GM15510 (cell line): ENCODE results near the gene KRTAP9-7.
"Not testable (repeated sequence)": the region's sequence is repeated elsewhere in the genome, so short reads cannot be mapped to it uniquely, and the experiment has no call there.

ENCODE experiments used
- POLR2A ChIP-seq: IDR thresholded peaks from 3 replicates; pipeline ENCODE4 v1.6.1; 2011; ENCODE audit warnings: borderline replicate concordance; ENCODE audit not compliant: insufficient read length; ENCODE audit errors: extremely low read depth

KRTAP9-7 gene, protein sequence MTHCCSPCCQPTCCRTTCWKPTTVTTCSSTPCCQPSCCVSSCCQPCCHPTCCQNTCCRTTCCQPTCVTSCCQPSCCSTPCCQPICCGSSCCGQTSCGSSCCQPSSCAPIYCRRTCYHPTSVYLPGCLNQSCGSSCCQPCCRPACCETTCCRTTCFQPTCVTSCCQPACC

DNA sequence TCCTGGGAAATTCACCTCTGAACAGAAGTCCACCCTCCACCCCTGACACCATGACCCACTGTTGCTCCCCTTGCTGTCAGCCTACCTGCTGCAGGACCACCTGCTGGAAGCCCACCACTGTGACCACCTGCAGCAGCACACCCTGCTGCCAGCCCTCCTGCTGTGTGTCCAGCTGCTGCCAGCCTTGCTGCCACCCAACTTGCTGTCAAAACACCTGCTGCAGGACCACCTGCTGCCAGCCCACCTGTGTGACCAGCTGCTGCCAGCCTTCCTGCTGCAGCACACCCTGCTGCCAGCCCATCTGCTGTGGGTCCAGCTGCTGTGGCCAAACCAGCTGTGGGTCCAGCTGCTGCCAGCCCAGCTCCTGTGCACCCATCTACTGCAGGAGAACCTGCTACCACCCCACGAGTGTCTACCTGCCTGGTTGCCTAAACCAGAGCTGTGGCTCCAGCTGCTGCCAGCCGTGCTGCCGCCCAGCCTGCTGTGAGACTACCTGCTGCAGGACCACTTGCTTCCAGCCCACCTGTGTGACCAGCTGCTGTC lies at the start of gene KRTAP9-7:
KRTAP9-7 (plus strand) TSS at position 51 of the 543 bp plus-strand sequence; CDS start at position 51, 0 bp downstream.
- TF ChIP-seq POLR2A: not testable (repeated sequence)

DNA sequence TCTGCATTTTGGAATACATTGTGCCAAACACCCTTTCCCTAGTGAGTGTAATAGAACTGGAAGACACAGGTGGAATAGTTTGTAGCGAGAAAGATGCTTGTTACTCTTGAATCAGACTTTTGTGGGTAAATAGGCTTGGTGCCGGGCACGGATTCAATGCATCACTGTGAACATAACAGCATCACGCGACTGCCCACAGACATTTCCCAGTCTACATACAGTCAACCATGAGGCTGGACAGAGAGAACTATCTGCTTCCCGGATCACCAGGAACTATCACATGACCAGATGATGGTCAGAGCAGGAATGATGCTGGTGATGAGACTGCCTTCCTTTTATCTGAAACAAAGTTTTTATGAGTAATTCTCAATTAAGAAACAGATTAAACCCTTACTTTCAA lies 49.4 kb upstream of the KRTAP9-7 start:
- no peak for TF ChIP-seq POLR2A

GRCh38 chr17:41226598-41227095 lies 48.9 kb upstream of the KRTAP9-7 start, which contains the start of gene KRTAP9-2:
Gene KRTAP9-2, plus strand, starts transcription at chr17:41226648. Its CDS starts 7 bp downstream, at chr17:41226655.
- TF ChIP-seq POLR2A: not testable (repeated sequence)

- no peak for TF ChIP-seq POLR2A
These were observed 45.4 kb upstream of the KRTAP9-7 start for GRCh38 chr17:41230094-41230493.

- no peak for TF ChIP-seq POLR2A
These were observed 43.8 kb upstream of the KRTAP9-7 start for GRCh38 chr17:41231731-41232130.

- TF ChIP-seq POLR2A: not testable (repeated sequence)
These were observed 42.9 kb upstream of the KRTAP9-7 start, which contains the start of gene KRTAP9-3 for GRCh38 chr17:41232399-41233105. Gene KRTAP9-3, plus strand, starts transcription at chr17:41232449. Its CDS starts 53 bp downstream, at chr17:41232502.

- not testable (repeated sequence) for TF ChIP-seq POLR2A
These were observed 37.5 kb upstream of the KRTAP9-7 start, which contains the start of gene KRTAP9-8 for GRCh38 chr17:41237949-41238437. Gene KRTAP9-8, plus strand, starts transcription at chr17:41237999. Its CDS starts 53 bp downstream, at chr17:41238052.

GRCh38 chr17:41249637-41250240 lies 25.8 kb upstream of the KRTAP9-7 start, which contains the start of gene KRTAP9-4:
Gene KRTAP9-4, plus strand, starts transcription at chr17:41249687. Its CDS starts 34 bp downstream, at chr17:41249721.
- TF ChIP-seq POLR2A: not testable (repeated sequence)

GRCh38 chr17:41251261-41251660 lies 24.2 kb upstream of the KRTAP9-7 start:
- no peak for TF ChIP-seq POLR2A

DNA sequence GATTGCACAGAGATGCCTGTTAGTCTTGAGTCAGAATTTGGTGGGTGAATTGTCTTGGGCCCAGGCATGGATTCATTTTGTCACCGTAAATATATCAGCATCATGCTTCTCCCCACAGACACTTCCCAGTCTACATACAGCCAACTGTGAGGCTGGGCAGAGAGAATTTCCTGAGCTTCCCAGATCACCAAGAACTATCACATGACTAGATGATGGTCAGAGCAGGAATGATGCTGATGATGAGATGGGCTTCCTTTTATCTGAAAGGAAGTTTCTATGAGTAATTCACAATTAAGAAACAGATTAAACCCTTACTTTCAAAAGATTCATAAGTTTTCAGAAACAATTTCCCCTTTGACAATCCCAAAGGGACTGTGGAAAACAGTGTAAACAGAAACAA lies 20.6 kb upstream of the KRTAP9-7 start:
- no peak for TF ChIP-seq POLR2A

- TF ChIP-seq POLR2A: not testable (repeated sequence)
These were observed 19.9 kb upstream of the KRTAP9-7 start, which contains the start of gene KRTAP9-9 for GRCh38 chr17:41255381-41256290. Gene KRTAP9-9, plus strand, starts transcription at chr17:41255384.

- no peak for TF ChIP-seq POLR2A
These were observed 19.2 kb upstream of the KRTAP9-7 start for GRCh38 chr17:41256291-41256685.

- TF ChIP-seq POLR2A: no peak
These were observed 17.1 kb upstream of the KRTAP9-7 start for GRCh38 chr17:41258406-41258805.

- no peak for TF ChIP-seq POLR2A
These were observed 12.3 kb upstream of the KRTAP9-7 start for GRCh38 chr17:41263212-41263611.

DNA sequence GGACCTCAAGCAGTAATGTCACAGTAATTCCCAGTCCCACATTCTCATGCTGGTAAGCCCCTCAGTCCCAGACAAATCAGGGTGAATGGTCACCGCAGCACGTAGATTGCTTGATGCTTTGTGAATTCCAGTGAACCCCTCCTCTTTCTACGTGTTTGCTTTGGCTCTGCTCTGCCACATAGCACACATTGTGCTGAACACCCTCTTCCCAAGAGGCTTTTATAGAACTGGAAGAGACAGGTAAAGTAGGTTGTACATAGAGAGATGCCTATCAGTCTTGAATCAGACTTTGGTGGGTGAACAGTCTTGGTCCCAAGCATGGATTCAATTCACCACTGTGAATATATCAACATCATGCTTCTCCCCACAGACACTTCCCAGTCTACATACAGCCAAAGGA lies 10.9 kb upstream of the KRTAP9-7 start:
- no peak for TF ChIP-seq POLR2A
